Adipocyte (in vitro differentiated cells): ENCODE data around the gene ABHD2.

Source experiments
- DNase-seq: peaks from one replicate; pipeline ENCODE4 v3.0.0-alpha.2; 2015; ENCODE audit warnings: low read depth
- H3K27me3 ChIP-seq: replicated peaks from 2 replicates; pipeline ENCODE4 v1.7.0; 2013; ENCODE audit warnings: mild to moderate bottlenecking, low read length, moderate library complexity; ENCODE audit not compliant: control insufficient read depth, insufficient read depth
- H3K36me3 ChIP-seq: 2 replicates; pipeline ENCODE4 v1.7.0; 2013; ENCODE audit warnings: low read length, mild to moderate bottlenecking, moderate library complexity; ENCODE audit not compliant: control insufficient read depth, insufficient read depth, severe bottlenecking
- H3K4me1 ChIP-seq: 2 replicates; pipeline ENCODE4 v1.7.0; 2013; ENCODE audit warnings: mild to moderate bottlenecking, low read length, moderate library complexity; ENCODE audit not compliant: control insufficient read depth, insufficient read depth
- H3K4me3 ChIP-seq: 2 replicates; pipeline ENCODE4 v1.7.0; 2013; ENCODE audit warnings: mild to moderate bottlenecking, low read length, moderate library complexity
- H3K9ac ChIP-seq: 2 replicates; pipeline ENCODE4 v1.7.0; 2013; ENCODE audit warnings: mild to moderate bottlenecking, low read length, moderate library complexity
- H3K9me3 ChIP-seq: 2 replicates; pipeline ENCODE4 v1.7.0; 2013; ENCODE audit warnings: mild to moderate bottlenecking, low read length, moderate library complexity; ENCODE audit not compliant: control insufficient read depth

Gene ABHD2

GRCh38 chr15:89192766-89193165, 104.5 kb downstream of the ABHD2 start:
- peak; percentile 13 for DNase-seq
- Histone ChIP-seq H3K4me3 (no peak overlapping the region), H3K9ac (no peak overlapping the region), H3K36me3 (peaks cover 85% of the 10 kb centered on the region), H3K9me3 (no peaks in the 10 kb centered on the region), H3K27me3 (no peaks in the 10 kb centered on the region), H3K4me1 (peaks cover 7% of the 10 kb centered on the region)

DNA sequence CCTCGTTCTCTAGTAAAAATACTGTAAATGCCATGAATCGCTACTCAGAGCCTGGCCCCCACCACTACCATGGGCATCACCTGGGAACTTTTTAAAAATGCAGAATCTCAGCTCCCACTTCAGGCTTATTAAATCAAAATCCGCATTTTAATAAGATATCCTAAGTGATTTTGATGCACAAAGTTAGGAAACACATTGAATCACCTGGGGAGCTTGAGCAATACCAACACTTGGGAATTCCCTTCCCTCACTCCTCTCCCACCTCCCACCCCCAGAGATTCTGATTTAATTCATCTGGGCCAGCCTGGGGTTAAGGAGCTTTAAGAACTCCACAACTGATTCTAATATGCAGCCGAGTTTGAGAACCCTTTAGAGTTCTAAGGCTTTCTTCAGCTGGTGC, 106.4 kb downstream of the ABHD2 start:
- Histone ChIP-seq H3K9me3 (no peaks in the 10 kb centered on the region), H3K27me3 (no peaks in the 10 kb centered on the region), H3K4me1 (peaks cover 24% of the 10 kb centered on the region), H3K4me3 (no peak overlapping the region), H3K9ac (no peak overlapping the region), H3K36me3 (peaks cover 73% of the 10 kb centered on the region)
- no peak for DNase-seq

- no peak overlapping the region for H3K9ac ChIP-seq
- H3K4me1 ChIP-seq: peaks cover 25% of the 10 kb centered on the region
- no peak overlapping the region for H3K4me3 ChIP-seq
- peaks cover 65% of the 10 kb centered on the region for H3K36me3 ChIP-seq
- DNase-seq: no peak
- no peaks in the 10 kb centered on the region for H3K9me3 ChIP-seq
- H3K27me3 ChIP-seq: no peaks in the 10 kb centered on the region
Observed at GRCh38 chr15:89195836-89196235, 107.6 kb downstream of the ABHD2 start.

- no peak for DNase-seq
- no peak overlapping the region for H3K9ac ChIP-seq
- H3K36me3 ChIP-seq: peaks cover 64% of the 10 kb centered on the region
- H3K4me1 ChIP-seq: peaks cover 25% of the 10 kb centered on the region
- no peaks in the 10 kb centered on the region for H3K9me3 ChIP-seq
- no peaks in the 10 kb centered on the region for H3K27me3 ChIP-seq
- H3K4me3 ChIP-seq: no peak overlapping the region
Observed at GRCh38 chr15:89196241-89196640, 108.0 kb downstream of the ABHD2 start.

DNA sequence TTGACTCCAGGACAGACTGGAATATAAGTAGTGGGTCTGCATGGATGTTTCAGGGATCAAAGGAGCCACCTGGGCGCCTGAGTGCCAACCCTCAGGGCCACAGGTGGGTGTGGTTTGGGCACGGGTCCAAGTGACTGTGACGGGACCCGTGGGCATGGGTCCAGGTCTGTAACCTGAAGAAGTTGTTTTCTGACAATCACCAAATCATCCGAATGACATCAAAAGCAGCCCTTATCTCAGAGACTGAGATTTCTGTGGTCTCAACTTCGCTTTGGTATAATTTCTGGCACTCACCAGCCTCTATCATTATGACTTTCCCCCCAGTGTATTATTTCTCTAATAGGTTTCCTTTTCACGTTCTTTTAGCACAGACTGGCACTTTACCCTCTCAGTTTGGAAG, 108.7 kb downstream of the ABHD2 start:
- no peaks in the 10 kb centered on the region for H3K27me3 ChIP-seq
- no peak for DNase-seq
- H3K4me1 ChIP-seq: peaks cover 25% of the 10 kb centered on the region
- no peaks in the 10 kb centered on the region for H3K9me3 ChIP-seq
- no peak overlapping the region for H3K4me3 ChIP-seq
- H3K9ac ChIP-seq: no peak overlapping the region
- peaks cover 58% of the 10 kb centered on the region for H3K36me3 ChIP-seq

DNA sequence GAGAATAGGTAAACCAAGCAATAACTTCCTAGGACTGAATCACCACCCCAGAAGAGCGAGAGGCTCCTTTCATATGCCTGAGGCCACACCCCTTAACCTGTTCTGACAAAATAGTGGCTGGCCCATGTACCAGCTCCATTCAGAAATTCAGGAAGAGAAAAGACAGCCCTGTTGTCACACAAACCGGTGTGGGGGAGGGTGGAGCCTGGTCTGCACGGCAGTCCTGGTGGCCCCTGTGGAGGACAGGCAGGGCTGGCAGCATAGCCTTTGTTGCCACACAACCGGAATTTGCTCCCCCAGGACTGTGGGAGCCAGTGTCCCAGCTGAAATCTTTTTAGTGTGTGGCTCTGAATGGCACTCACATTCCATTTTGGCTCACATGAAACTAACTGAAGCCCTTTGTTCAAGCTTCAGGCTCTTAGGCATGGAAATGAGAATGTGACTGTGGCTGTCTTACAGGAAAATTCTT, 109.3 kb downstream of the ABHD2 start:
- Histone ChIP-seq H3K9ac (no peak overlapping the region), H3K4me1 (peaks cover 25% of the 10 kb centered on the region), H3K36me3 (peaks cover 52% of the 10 kb centered on the region), H3K4me3 (no peak overlapping the region), H3K27me3 (no peaks in the 10 kb centered on the region), H3K9me3 (no peaks in the 10 kb centered on the region)
- DNase-seq: no peak

GRCh38 chr15:89198196-89198595, 109.9 kb downstream of the ABHD2 start:
- Histone ChIP-seq H3K36me3 (peaks cover 46% of the 10 kb centered on the region), H3K27me3 (no peaks in the 10 kb centered on the region), H3K4me1 (peaks cover 25% of the 10 kb centered on the region), H3K9ac (no peak overlapping the region), H3K9me3 (no peaks in the 10 kb centered on the region), H3K4me3 (no peak overlapping the region)
- DNase-seq: no peak

DNA sequence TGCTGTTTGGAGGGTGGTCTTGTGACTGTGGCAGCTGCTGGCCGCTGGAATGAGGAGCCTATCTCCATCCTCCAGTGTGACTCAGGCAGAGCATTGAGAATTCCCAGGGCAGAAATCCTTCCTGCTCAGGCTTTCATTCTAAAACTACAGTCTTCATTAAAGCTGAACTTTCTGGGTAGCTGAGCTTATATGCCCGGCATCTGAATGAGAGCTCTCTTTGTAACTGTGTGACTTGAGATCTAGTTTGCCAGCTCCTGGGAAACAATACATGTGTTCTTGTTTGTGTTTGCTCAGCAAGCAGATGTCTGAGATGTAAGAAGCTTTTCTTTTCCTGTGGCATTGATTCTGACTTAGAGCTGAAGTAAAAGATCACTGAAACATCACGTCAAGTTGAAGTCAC, 110.7 kb downstream of the ABHD2 start:
- H3K4me1 ChIP-seq: peaks cover 25% of the 10 kb centered on the region

DNA sequence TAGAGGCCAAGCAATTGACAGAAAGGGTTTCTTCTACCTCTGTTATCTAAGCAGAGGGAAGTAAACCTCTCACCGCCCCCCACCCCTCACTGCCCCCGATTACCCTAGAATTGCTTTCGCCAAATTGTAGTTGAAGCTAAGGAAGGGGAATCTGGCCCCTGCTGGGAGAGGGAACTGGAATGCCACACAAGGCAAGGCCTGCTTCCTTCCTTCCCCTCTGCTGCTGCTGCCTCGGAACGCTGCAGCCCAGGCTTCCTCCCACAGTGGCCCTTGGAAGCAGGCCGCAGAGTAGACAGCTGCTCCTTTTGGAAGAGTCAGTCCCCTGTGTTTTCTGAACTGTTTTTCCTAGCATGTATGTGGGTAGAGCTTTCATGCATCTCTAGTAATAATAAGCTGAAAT, 111.5 kb downstream of the ABHD2 start:
- DNase-seq: no peak
- H3K36me3 ChIP-seq: peaks cover 33% of the 10 kb centered on the region
- no peak overlapping the region for H3K9ac ChIP-seq
- no peaks in the 10 kb centered on the region for H3K9me3 ChIP-seq
- H3K4me1 ChIP-seq: peaks cover 25% of the 10 kb centered on the region
- H3K4me3 ChIP-seq: no peak overlapping the region
- no peaks in the 10 kb centered on the region for H3K27me3 ChIP-seq

More for the DNA sequence above, 110.7 kb downstream of the ABHD2 start:
- Histone ChIP-seq H3K27me3 (no peaks in the 10 kb centered on the region), H3K36me3 (peaks cover 41% of the 10 kb centered on the region), H3K9me3 (no peaks in the 10 kb centered on the region), H3K4me3 (no peak overlapping the region), H3K9ac (no peak overlapping the region)
- DNase-seq: peak; percentile 4

DNA sequence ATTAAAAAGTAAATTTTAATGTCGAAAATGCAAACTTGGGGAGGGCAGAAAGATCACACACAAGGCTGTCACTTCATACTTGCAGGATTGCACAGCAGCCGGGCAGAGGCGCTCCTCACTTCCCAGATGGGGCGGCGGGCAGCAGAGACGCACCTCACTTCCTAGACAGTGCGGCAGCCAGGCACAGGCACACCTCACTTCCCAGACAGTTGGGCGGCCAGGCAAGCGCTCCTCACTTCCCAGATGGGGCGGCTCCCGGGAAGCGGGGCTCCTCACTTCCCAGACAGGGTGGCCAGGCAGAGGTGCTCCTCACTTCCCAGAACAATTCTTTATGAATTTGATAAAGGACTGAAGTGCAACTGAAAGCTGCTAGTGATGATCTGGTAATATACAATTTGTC, 111.9 kb downstream of the ABHD2 start:
- DNase-seq: no peak
- Histone ChIP-seq H3K4me1 (peaks cover 25% of the 10 kb centered on the region), H3K4me3 (no peak overlapping the region)

GRCh38 chr15:89201465-89202005, 113.3 kb downstream of the ABHD2 start:
- peaks cover 17% of the 10 kb centered on the region for H3K36me3 ChIP-seq
- DNase-seq: no peak
- H3K9me3 ChIP-seq: no peaks in the 10 kb centered on the region
- H3K9ac ChIP-seq: no peak overlapping the region
- H3K4me3 ChIP-seq: no peak overlapping the region
- H3K4me1 ChIP-seq: peaks cover 25% of the 10 kb centered on the region
- H3K27me3 ChIP-seq: no peaks in the 10 kb centered on the region

More for the DNA sequence above, 111.9 kb downstream of the ABHD2 start:
- Histone ChIP-seq H3K36me3 (peaks cover 28% of the 10 kb centered on the region), H3K27me3 (no peaks in the 10 kb centered on the region), H3K9me3 (no peaks in the 10 kb centered on the region), H3K9ac (no peak overlapping the region)

DNA sequence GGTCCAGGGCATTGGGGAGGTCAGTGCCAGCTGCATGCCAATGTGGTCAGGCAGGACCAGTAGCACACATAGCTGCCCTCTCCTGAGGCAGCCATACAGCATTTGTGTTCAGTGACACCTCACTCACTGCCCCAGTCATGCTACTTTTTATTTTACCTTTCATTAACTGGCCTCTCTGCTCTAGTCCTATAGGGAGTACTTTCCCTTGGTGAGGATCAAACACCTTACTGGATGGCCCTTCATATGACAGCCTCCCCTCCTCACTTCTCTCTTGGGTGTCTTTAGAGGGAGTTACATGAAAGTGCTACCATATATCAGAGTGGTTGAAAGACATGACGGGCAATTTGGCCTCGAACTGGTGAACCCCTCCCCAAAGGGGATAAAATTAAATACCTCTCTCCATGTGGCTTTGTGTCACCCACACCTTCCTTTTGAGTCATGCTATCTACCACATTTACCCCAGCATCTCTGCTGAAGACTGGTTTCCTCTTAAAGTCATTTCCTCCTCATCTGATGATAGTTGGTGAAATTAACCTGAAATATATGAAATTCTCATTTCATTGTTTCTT, 115.5 kb downstream of the ABHD2 start:
- H3K27me3 ChIP-seq: no peaks in the 10 kb centered on the region
- H3K9me3 ChIP-seq: no peaks in the 10 kb centered on the region
- no peak for DNase-seq
- no peak overlapping the region for H3K9ac ChIP-seq
- peaks cover 7% of the 10 kb centered on the region for H3K36me3 ChIP-seq
- peaks cover 9% of the 10 kb centered on the region for H3K4me1 ChIP-seq
- no peak overlapping the region for H3K4me3 ChIP-seq
